NCI-H460 (cell line): Measurements from ENCODE around the gene BUB1. TPM values are rescaled to one million over a fixed set of nuclear protein-coding genes. Genes with fewer than 3 reads are reported as not detected.
"Not testable (repeated sequence)": the region's sequence is repeated elsewhere in the genome, so short reads cannot be mapped to it uniquely, and the experiment has no call there.

Experiments
- DNase-seq: peaks from one replicate; pipeline ENCODE4 v3.0.0-alpha.2; 2016; ENCODE audit warnings: low read depth; ENCODE audit errors: extremely low read depth
- polyA plus RNA-seq: library from polyadenylated mRNA; depleted of rRNA; stranded (reverse); fragments of >200 nt; gene quantifications from 2 replicates; pipeline ENCODE4 v1.2.3, GENCODE V29; 2014; cell fraction: nucleus; rRNA removed
- total RNA-seq: library from RNA; depleted of rRNA; stranded (reverse); fragments of >200 nt; shearing (Covaris generic); gene quantifications from 2 replicates; pipeline ENCODE4 v1.2.3, GENCODE V29; 2014; rRNA removed

The BUB1 gene
- 69.2 and 78.2 TPM in 2 replicates for total RNA-seq
- polyA plus RNA-seq: 53.6 and 74.4 TPM in 2 replicates

GRCh38 chr2:110677530-110678456 lies at the start of gene BUB1:
TSS of gene BUB1 (minus strand) at chr2:110678063. CDS start at chr2:110677995, 68 bp downstream.
- peak; percentile 97 for DNase-seq

- no peak for DNase-seq
Observed at GRCh38 chr2:110726285-110726684, 48.4 kb upstream of the BUB1 start.

GRCh38 chr2:110725859-110726258 lies 48.0 kb upstream of the BUB1 start:
- DNase-seq: no peak

- DNase-seq: no peak
Observed at GRCh38 chr2:110725370-110725769, 47.5 kb upstream of the BUB1 start.

GRCh38 chr2:110724820-110725219 lies 47.0 kb upstream of the BUB1 start:
- DNase-seq: no peak

GRCh38 chr2:110720547-110720946 lies 42.7 kb upstream of the BUB1 start:
- no peak for DNase-seq

GRCh38 chr2:110718990-110719389 lies 41.1 kb upstream of the BUB1 start:
- DNase-seq: no peak

- no peak for DNase-seq
Observed at GRCh38 chr2:110718382-110718781, 40.5 kb upstream of the BUB1 start.

- no peak for DNase-seq
Observed at GRCh38 chr2:110717734-110718133, 39.9 kb upstream of the BUB1 start.

- DNase-seq: no peak
Observed at GRCh38 chr2:110716959-110717645, 39.2 kb upstream of the BUB1 start.

GRCh38 chr2:110714452-110715224 lies 36.8 kb upstream of the BUB1 start:
- DNase-seq: no peak

GRCh38 chr2:110713513-110714362 lies 35.9 kb upstream of the BUB1 start:
- no peak for DNase-seq

- no peak for DNase-seq
Observed at GRCh38 chr2:110712737-110713136, 34.9 kb upstream of the BUB1 start.

- no peak for DNase-seq
Observed at GRCh38 chr2:110708455-110708854, 30.6 kb upstream of the BUB1 start.

- DNase-seq: no peak
Observed at GRCh38 chr2:110707386-110707965, 29.6 kb upstream of the BUB1 start.

GRCh38 chr2:110702514-110703380 lies 24.9 kb upstream of the BUB1 start:
- no peak for DNase-seq

- DNase-seq: not testable (repeated sequence)
Observed at GRCh38 chr2:110698253-110698652, 20.4 kb upstream of the BUB1 start.

- not testable (repeated sequence) for DNase-seq
Observed at GRCh38 chr2:110695146-110695898, 17.5 kb upstream of the BUB1 start.
